NCI-H2227 treated with DMSO at 0.1 percent for 48 hours (cell line): ENCODE data around the gene VANGL1.

Source experiments
- DNase-seq: peaks from one replicate; lab custom pipeline; 2025; lab: John Stamatoyannopoulos, UW

The VANGL1 gene

GRCh38 chr1:115705085-115705951 lies 63.5 kb downstream of the VANGL1 start:
- no peak for DNase-seq

- no peak for DNase-seq
Measured at GRCh38 chr1:115705963-115706362, 64.2 kb downstream of the VANGL1 start.

GRCh38 chr1:115706587-115707425 lies 65.0 kb downstream of the VANGL1 start:
- peak; percentile 44 for DNase-seq

DNA sequence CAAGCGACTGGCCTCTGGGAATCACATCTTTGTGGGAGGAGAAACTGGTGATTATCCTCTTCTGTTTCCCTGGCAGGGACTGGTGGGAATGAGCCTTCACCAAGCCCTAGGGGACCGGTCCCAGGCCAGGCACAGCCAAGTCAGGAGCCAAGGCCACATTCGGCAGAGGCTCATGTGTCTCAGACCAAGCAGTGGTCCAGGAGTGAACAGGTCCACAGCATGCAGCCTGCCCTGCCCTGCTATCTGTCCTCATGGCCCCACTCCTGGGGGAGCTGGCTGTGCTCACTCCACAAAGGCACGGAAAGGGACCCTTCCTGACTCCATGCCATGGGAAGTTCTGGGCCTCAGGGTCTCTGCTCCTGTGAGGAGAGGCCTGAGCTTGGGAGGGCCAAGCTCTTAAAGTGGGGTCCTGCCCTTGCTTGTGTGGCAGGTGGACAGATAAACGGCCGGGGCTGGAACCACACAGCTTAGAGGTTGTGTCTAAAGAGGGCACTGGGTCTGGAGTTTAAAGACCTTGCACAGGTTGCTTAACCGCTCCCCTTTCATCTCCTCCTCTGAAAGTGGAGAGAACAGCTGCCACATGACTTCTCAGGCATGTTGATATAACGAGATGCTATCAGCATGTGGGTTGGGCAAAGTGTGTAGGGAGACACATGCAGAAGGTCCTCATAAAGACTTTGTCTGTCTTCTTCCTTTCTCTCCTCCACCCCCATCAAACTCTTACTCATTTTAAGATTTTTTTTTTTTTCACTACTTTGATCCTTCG lies 69.3 kb downstream of the VANGL1 start:
- DNase-seq = no peak

GRCh38 chr1:115712911-115713609 lies 71.3 kb downstream of the VANGL1 start:
- DNase-seq = no peak

GRCh38 chr1:115713906-115714305 lies 72.1 kb downstream of the VANGL1 start:
- DNase-seq = no peak

DNA sequence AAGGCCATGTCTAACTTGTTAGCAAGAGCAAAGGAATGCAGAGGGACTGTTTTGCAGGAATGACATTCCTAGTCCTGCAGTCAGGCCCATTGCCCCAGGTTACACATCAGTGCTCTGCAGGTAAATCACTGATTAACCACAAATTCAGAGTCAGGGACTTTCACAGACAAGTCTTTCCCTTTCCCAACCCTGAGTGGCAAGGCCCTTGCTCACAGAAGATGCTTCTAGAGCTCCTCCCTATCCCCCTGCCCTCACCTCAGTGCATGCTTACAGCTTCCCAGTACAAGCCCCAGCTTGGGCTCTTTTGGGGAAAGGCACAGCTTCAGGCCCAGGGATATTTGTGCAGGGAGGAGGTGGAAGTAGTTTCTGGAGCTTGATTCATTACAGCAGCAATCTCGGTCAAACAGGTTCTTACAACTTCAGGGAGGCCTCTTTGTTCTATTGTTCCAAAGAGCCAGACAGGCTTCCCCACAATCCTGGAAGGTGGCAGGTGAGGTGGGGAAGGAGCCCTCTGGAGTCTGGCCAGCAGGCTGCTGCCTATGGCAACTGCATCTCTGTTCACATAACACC lies 72.9 kb downstream of the VANGL1 start:
- DNase-seq = no peak

- no peak for DNase-seq
Measured at GRCh38 chr1:115717541-115717940, 75.8 kb downstream of the VANGL1 start.

DNA sequence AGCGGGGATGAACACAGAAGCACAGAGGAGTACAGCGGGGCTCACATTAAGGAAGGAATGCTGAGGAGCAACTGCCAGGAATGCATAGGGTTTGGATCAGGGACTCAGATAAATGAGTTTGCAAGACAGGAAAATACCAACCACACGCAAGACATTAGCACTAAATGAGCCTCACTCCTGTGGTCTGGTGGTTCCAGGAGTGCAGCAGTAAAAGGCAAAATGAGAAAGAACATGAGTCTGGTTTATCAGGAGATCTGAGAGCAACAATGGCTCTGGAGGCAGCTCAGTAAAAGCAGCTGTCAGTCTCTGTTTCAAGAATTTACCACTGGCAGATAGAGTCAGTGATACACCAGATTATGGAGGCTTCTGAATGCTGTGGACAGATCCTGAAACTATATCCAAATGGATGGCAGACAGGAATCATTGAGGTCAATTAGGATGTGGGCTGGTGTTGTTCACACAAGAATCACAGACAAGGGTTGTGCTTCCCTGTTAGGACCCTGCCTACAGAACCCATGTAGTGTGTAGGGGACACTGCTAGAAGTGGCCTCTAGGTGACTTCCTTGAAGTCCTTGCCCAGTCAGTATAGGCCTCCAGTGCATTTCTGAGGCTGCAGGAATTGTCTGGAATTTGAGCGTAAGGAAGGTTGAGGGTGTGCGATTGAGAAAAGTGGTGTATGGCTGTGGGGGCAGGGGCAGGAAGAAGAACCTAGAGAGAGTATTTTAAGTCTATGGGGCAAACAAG lies 76.4 kb downstream of the VANGL1 start:
- no peak for DNase-seq

DNA sequence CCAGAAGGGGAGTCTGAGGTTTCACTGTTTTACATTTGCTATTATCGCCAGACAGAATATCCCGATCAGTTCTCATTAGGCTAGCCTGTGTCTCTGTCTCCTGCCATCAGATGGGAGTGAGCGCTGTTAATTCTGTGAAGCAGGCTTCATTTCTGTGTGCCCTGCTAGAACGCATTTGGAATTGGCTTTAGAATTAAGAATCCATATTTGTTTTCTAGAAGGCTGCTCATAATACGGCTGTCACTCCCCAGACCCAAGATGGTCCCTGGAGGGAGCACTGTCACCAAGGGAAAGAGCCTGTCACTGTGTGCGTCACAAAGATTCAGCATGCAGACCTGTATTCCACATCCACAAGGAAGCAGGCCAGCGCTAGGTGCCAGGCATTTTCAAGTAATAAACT lies 77.5 kb downstream of the VANGL1 start:
- no peak for DNase-seq

GRCh38 chr1:115722221-115722620 lies 80.5 kb downstream of the VANGL1 start:
- no peak for DNase-seq

DNA sequence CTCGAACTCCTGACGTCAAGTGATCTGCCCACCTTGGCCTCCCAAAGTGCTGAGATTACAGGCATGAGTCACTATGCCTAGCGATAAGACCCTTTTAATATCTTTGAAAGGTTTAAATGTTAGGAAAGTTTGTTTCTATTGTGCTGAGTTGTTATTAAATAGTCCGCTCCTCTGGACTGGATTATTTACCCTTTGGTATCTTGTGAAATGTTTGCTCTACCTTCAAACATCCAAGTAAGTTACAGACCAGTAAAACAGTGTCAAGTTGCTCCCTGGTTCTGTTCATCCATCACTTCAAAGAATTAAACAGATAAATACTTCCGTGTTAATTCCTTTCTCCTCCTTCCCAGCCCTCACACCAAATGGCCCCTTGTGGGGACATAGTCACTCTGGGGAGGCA lies 82.0 kb downstream of the VANGL1 start:
- no peak for DNase-seq

GRCh38 chr1:115725600-115725999 lies 83.8 kb downstream of the VANGL1 start:
- no peak for DNase-seq

DNA sequence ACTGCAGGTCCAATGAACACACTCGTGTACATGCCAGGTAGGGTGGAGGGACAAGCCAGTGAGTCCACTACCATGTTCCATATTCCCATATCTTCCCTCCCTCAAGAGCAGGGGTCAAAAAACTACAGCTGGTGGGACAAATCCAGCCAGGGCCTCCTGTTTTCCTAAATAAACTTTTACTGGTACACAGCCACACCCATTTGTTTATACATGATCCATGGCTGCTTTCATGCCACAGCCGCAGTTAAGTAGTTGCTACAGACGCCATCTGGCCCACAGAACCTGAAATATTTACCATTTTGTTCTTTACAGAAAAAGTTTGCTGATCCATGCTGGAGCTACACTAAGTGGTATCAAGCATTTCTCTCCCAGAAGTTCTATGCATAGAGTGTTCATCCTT lies 84.4 kb downstream of the VANGL1 start:
- no peak for DNase-seq

DNA sequence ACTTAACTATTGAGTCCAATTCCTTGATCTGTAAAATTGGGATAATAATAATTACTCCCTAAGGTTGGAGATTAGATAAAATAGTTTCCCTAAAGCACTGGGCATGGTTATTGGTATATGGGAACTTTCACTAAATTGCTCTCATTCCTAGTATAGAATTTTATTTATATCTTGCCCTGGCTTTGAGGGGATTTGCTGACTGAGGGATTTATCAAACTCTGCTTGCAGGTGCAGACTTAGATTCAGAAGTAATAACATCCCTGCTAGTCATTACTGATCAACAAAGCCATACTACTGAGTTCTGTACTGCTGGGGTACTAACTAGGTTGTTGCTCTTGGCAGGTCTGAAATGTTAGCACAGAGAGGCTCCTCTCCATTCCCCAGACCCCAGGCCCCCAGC lies 84.8 kb downstream of the VANGL1 start:
- DNase-seq = no peak

- DNase-seq = no peak
Measured at GRCh38 chr1:115727706-115728249, 86.0 kb downstream of the VANGL1 start.

DNA sequence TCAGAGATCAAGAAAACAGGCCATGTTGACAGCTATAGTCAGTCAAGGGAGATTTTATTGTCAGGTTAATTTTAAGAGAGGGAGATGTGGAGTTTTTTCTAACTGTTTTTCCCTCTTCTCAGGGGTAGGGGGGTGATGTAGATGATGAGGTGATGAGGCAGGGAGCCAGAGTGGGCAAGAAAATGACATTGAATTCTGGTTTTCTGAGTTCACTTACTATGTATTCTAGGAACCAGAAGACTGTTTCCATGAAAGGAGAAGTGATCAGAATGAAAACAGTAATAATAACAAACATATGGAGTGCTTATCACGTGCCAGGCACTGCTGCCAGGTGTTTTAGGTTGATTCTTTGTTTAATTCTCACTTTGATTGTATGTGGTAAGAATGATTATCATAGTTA lies 86.6 kb downstream of the VANGL1 start:
- DNase-seq = no peak

GRCh38 chr1:115729756-115730155 lies 88.0 kb downstream of the VANGL1 start:
- DNase-seq = no peak

- no peak for DNase-seq
Measured at GRCh38 chr1:115732316-115732715, 90.5 kb downstream of the VANGL1 start.

GRCh38 chr1:115740811-115741210 lies 99.0 kb downstream of the VANGL1 start:
- DNase-seq = no peak
